HG03354 (cell line): ENCODE results near the gene PTPRT.

Experiments used
- ATAC-seq: cut with Tn5 transposase; IDR thresholded peaks from one replicate; pipeline ENCODE4 v1.9.1; 2021; ENCODE audit warnings: mild to moderate bottlenecking; ENCODE audit not compliant: unreplicated experiment, poor library complexity, severe bottlenecking

PTPRT gene

DNA sequence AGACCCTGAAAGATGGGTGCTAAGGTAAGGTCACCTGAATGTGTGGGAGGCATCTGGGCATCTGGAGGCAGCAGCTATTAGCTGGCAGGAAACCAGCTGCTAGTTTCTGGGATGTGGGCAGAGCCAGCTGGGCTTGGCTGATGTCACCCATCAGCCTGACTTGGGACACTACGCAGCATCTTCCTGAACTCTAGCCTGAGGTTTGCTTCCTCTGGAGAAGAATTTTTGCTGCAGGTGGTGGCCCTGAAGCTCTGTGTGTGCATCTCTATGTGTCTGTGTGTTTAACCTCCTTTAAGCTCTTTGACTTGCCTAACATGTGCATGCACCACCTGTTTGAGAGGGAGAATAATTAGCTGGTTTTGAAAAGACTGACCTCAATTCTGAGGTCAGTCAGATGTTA lies 1106.4 kb downstream of the PTPRT start:
- ATAC-seq: no peak

DNA sequence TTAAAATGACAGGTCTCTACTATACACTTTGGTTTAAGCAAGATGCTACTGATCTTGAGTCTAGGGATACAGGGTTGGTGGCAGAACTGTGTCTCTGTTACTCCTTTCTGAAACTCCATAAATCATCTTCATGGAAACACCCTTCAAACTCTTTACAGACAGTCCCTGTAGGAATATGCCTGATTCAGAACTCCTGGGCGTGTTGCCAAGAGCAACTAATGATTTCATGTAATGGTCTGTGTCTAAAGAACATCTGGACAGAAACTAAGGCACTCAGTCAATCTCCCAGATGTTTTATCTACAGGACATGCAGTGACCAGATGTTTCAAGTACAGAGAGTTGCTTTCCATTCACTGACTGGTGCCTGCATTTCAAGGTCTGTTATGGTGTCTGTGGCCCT lies 1107.1 kb downstream of the PTPRT start:
- ATAC-seq: no peak

DNA sequence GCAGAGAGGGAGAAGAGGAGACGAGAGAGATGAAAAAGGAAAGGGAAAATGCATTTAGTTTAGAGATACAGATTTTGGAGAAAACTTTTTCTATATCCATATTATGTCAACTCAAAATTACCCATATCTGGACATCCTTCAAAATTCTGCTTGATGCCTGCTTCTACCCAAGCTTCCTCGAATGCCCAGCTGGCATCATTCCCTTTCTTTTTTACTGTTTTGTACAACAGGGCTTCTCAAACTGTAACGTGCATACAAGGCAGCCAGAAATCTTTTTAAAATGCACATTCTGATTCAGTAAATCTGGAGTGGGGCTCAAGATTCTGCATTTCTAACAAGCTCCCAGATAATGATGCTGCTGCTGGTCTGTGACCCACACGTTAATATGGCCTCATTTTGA lies 1108.8 kb downstream of the PTPRT start:
- ATAC-seq: no peak

DNA sequence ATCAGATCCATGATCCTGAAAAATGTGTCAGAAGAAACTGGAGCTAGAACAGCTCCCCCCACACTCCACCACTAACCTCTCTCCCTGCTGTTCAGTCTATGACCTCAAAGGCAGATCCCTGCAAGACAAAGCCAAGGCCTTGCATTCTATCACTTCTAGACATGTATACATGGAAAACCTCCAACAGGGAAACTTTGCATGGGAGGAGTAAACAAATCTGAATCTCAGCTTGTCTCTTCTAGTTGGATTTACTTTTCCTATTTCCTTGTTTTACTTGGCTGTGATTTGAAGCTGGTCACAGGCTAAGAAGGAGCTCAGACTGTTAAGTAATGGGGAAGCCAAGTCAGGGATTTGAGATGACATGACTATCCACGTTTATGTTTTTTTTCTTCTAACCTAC lies 1114.8 kb downstream of the PTPRT start:
- no peak for ATAC-seq

DNA sequence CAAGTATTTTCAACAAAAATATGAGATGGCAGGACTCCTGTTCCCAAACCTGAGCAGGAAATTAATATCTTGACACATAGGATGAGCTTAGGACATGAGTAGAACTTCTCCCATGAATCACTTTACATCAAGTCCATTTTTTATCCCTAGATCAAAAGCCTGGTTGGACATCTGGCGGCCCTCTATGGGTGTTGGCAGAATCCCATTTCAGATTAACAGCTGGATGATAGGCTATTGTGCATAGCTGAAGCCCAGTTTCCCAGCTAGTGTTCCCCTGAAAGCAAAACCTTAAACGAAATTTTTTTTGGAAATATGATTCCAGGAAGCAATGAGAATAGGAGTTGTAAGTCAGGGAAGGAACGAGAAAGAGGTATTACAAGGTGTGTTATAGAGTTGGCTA lies 1122.1 kb downstream of the PTPRT start:
- no peak for ATAC-seq

DNA sequence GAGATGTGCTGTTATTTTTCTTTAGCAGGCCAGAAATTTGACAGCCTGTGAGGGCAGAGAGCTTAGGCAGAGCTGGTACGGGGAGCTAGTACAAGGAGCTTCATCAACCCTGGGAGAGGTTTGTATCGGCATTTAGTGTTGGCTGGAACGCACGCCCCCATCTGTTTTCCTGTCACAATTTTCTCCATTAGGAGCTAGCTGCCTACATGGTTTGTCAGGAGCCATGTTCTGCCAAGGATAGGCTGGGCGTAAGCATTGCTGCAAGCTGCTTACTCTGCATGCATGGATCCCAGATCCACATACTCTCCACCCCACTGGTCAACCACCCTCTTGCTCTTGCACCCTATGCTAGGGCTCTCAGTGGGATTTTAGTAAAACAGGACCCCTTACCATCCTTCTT lies 1122.5 kb downstream of the PTPRT start:
- no peak for ATAC-seq

DNA sequence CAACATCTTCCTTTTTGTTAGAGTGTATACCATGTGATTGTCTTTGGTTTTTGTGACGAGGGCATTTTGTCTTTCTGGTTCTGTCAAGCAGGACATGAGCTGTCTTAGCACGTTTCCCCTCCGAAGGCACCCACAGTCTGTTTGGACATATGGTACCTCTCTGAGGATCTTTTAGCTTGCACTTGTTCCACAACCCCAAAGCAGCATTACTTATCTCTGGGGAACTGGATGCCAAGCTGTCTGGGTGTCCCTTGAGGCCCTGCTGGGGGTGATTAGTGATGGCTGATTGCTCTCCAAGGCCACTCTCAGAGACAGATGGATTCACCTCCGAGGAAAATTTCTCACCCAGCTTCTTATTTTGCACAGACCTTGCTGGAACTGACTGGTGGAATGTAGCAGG lies 1126.6 kb downstream of the PTPRT start:
- ATAC-seq: no peak

DNA sequence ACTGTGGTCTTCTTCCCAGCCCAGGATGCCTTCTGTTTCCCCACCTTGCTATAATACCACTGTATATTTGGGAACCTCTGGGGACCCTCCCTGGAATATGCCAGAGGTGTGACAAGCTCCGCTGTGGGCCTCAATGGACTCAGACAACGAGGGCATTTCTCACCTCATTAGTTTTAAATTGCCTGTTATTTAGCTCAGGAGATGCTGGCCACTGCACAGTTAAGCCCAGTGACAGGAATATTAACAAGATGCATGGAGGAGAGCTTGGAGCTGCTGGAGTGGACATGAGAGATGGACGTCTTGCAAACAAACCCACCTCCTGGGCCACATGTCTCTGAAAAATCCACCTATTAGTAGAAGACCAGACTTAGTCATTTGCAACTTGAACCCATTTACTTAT lies 1136.4 kb downstream of the PTPRT start:
- ATAC-seq: no peak

DNA sequence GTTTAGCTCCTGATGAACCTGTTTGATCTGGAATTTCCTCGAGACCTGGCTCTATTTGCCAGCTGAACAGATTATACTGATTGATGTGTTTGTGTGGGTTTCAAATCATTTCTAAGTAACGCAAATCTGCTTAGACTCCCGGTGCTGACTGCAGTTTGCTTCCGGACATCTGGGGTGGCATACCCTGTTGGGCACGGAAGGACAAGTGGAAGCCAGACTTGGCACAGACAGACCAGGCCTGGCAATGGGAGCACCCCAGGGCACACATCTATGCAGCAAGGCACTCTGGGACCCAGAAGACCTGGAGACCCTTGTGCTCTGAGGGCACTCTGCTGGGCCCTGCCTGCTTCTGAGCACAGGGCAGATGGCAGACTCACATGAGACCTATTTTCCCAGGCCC lies 1137.8 kb downstream of the PTPRT start:
- ATAC-seq: no peak

DNA sequence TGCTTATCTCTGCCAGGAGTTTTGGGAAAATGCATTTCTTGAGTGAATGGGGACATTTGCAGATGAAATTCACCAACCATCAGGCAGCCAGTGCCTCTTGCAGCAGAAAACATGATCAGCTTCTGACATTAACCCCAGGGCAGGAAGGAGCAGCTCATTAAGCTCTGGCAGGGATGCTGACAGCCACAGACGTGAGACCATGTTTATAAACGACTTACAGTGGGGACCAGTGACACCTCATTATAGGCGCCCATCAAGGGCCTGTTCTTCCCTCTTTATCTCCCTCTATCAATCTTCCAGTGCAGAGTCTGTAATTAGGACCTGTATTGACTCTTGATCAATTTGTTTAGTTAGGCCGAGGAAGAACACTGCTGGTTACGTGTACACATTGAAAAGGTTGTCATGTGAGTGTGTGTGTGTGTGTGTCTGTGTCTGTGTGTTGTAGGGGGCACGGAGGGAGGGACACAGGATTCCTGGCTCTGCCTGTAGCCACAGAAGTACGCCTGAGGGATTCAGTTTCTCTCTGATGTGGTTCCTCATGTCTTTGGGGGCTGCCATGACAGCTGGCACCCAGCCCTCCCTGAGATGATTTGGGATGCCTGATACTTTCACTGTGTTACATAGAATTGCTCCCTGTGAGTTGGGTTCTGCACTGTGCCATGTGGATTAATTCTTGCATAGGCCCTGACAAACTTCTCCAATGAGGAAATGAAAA lies 1143.2 kb downstream of the PTPRT start:
- no peak for ATAC-seq

DNA sequence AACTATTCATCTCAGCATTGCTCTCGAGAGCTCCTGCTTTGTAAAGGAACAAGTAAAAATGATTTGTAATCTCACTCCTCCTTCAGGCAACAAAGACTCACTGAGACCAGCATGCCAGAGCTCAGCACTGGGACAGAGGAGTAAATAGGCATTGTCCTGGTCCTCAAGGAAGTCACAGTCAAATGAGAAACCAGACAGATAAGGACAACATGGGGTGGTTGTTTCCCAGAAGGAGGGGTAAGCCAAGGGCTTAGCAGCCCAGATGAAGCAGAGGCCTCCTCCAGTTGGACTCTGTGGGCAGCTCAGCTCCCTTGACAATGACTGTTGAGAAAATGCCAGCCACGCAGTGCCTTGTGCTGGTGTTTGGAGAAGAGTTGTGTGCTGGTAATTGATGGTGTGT lies 1145.8 kb downstream of the PTPRT start:
- no peak for ATAC-seq

DNA sequence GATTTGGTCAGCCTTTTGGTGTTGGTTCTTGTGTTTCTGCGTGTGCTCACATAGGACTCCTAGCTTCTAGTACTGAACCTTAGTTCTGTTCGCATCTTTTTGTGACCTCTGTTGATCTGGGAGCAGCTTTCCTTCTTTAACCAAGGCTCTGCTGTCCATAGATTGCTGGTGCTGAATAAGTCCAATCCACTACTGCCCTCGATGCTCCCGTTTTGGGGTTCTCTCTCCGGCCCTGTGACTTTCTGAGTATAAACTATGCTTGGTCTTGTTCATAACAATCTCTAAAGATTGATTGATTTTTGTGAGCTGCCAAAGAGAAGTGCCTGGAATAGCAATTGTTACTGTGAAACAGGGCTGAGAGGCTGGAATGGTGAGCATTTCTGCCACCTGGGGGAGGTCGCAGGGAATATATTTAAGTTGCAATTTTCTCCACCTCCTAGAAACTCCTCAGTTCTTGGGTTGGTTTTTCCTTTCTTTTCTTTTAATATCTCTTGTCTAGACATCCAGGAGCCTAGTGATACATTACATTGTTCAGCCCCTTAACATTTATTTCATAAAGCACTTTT lies 1148.6 kb downstream of the PTPRT start:
- ATAC-seq: no peak

DNA sequence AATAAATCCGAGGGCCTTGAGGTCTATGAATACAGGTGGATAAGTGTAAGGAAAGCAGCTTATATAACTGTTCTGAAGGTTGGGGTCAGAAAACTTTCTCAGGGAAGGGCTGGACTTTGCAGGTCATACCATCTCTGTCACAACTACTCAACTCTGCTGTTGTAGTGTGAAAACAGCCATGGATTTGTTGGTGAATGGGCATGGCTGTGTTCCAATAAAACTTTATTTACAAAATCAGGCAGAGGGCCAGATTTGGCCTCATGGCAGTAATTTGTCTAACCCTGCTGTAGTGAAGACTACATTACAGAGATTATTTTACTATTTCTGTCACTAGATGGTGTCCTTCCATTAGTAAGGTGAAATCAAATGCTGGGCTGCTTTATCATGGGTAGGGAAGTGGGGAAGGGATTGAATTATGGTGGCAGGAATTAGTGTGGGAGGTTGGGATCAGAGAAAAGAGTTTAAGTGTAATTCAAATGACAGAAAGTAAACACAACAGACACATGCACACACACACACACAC lies 1161.9 kb downstream of the PTPRT start:
- no peak for ATAC-seq

DNA sequence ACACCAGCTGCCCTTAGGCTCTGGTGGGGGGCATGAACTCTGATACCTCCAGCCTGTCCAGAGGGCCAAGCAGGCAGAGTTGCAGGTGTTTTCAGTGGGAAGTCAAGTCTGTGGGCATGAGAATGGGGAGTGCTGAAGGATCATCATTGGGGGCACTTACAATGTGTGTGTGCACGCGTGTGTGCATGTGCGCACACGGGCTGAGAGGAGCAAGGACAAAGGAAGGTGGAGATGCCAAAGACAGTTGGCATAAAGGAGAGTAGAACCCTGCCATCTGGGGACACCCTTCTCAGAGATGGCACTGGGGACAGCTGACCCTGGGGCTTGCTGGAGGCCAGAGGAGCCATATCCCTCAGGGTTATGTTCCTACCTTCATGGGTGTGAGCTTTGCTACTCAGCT lies 1163.1 kb downstream of the PTPRT start:
- no peak for ATAC-seq

DNA sequence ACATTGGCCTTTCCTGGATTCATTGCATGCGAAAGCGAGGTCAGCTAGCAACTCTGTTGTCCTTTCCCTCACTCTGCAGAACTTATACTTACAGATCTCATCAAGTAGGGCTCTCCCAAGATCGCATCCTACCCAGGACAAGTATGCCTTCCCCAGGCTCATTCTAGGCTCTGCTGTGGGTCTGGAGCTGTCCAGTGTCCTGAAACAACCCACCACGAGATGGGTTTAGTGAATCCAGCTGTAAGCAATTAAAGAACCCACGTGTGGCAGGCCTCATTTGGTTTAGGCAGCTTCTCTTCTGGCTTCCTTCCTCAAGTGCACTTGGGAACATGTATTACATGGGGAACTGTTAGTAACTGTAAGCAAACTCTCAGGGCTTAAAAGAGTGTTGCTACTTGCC lies 1165.1 kb downstream of the PTPRT start:
- ATAC-seq: no peak
